HEK293 (cell line): ENCODE measurements around the gene IDUA.

Experiments
- CTCF ChIP-seq: fragments of 450-650 bp; formaldehyde crosslinking; IDR thresholded peaks from 2 replicates; pipeline ENCODE4 v1.5.1; 2016; ENCODE audit warnings: missing biosample characterization, missing genetic modification characterization
- KLF7 ChIP-seq: fragments of 450-650 bp; formaldehyde crosslinking; IDR thresholded peaks from 2 replicates; pipeline ENCODE4 v1.5.1; 2016; ENCODE audit warnings: missing biosample characterization, missing genetic modification characterization, borderline replicate concordance
- MZF1 ChIP-seq: fragments of 450-650 bp; formaldehyde crosslinking; IDR thresholded peaks from 2 replicates; pipeline ENCODE4 v1.5.1; 2017; ENCODE audit warnings: missing biosample characterization, missing genetic modification characterization, borderline replicate concordance
- OVOL3 ChIP-seq: fragments of 450-650 bp; formaldehyde crosslinking; IDR thresholded peaks from 2 replicates; pipeline ENCODE4 v1.5.1; 2016; ENCODE audit warnings: missing biosample characterization, missing genetic modification characterization
- PRDM1 ChIP-seq: fragments of 450-650 bp; formaldehyde crosslinking; IDR thresholded peaks from 2 replicates; pipeline ENCODE4; 2016; ENCODE audit warnings: missing biosample characterization, missing genetic modification characterization
- TSHZ1 ChIP-seq: fragments of 450-650 bp; formaldehyde crosslinking; IDR thresholded peaks from 2 replicates; pipeline ENCODE4 v1.5.1; 2016; ENCODE audit warnings: missing biosample characterization, missing genetic modification characterization, borderline replicate concordance
- ZNF16 ChIP-seq: fragments of 450-650 bp; formaldehyde crosslinking; IDR thresholded peaks from 2 replicates; pipeline ENCODE4 v1.5.1; 2016; ENCODE audit warnings: low read depth, missing biosample characterization, missing genetic modification characterization
- ZNF558 ChIP-seq: fragments of 450-650 bp; formaldehyde crosslinking; IDR thresholded peaks from 2 replicates; pipeline ENCODE4 v1.5.1; 2016; ENCODE audit warnings: missing biosample characterization, missing genetic modification characterization
- ZNF692 ChIP-seq: fragments of 450-650 bp; formaldehyde crosslinking; IDR thresholded peaks from 2 replicates; pipeline ENCODE4 v1.5.1; 2016; ENCODE audit warnings: missing biosample characterization, missing genetic modification characterization
- ZNF704 ChIP-seq: fragments of 450-650 bp; formaldehyde crosslinking; IDR thresholded peaks from 2 replicates; pipeline ENCODE4 v1.5.1; 2016; ENCODE audit warnings: missing biosample characterization, missing genetic modification characterization
- ZSCAN30 ChIP-seq: fragments of 450-650 bp; IDR thresholded peaks from 2 replicates; pipeline ENCODE4 v1.5.1; 2018; ENCODE audit warnings: missing biosample characterization, mild to moderate bottlenecking, missing genetic modification characterization, moderate library complexity

- no peak for TF ChIP-seq ZSCAN30 (tag by site-specific recombination)
- no peak for TF ChIP-seq CTCF (tag by site-specific recombination)
- no peak for TF ChIP-seq MZF1
- TF ChIP-seq OVOL3 (tag by site-specific recombination): no peak
- no peak for TF ChIP-seq TSHZ1 (tag by site-specific recombination)
- TF ChIP-seq ZNF558 (tag by site-specific recombination): no peak
- TF ChIP-seq ZNF16 (tag by site-specific recombination): no peak
- TF ChIP-seq ZNF704 (tag by site-specific recombination): no peak
- TF ChIP-seq PRDM1 (tag by site-specific recombination): no peak
- no peak for TF ChIP-seq ZNF692
- no peak for TF ChIP-seq KLF7 (tag by site-specific recombination)
These were observed 25.3 kb downstream of the IDUA start for GRCh38 chr4:1012034-1012739.
